ENCODE data around the gene SPOCK1.

GRCh38 chr5:137342764-137343163 lies 156.4 kb downstream of the SPOCK1 start:
- TF ChIP-seq EZH2 (IDR thresholded peaks at IDR 0.05) (no peak), POLR2AphosphoS5 (IDR thresholded peaks at IDR 0.05; ENCODE audit: borderline replicate concordance, low read depth, low read length) (no peak), FOXP2 (optimal IDR thresholded peaks at IDR 0.05; ENCODE audit: control extremely low read depth, extremely low read length, insufficient read depth) (no peak)

All from SK-N-MC (cell line).